Measurements from ENCODE around the gene PADI1.
A peak's percentile ranks its signal among the peaks of the same experiment; 100 is the strongest.

Gene PADI1

DNA sequence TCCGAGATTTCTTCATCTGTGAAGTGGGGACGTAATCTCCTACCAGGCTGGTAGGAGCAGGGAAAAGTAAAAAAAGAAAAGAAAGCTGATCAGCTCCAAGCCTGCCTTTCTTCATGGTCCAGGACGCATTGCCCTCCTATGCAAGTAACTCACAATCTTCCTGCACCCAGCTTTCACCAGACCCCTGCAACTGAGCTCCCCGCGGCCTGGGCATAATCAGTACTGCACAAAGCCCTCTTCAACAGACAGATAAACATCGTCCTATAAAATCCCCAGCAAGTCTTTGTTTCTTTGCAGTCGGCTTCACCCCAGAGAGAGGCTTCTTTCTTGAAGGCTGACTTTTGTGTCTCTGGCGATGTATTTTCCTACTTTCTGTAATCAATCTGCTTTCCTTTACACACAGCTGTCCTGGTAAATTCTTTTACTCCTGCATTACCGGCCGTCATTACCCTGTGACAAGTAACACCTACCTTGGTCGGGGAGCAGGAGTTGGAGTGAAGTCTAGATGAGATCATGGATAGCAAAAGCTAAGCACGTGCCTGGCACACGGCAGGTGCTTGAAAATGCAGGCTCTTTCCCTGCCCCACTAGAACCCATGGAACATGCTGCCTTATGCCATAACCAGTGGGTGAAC is 8.3 kb downstream of the PADI1 start:
- no peak overlapping the region for H3K4me3 ChIP-seq (ENCODE audit: low read depth, low read length)
- no peak for DNase-seq (ENCODE audit: low read depth)

DNA sequence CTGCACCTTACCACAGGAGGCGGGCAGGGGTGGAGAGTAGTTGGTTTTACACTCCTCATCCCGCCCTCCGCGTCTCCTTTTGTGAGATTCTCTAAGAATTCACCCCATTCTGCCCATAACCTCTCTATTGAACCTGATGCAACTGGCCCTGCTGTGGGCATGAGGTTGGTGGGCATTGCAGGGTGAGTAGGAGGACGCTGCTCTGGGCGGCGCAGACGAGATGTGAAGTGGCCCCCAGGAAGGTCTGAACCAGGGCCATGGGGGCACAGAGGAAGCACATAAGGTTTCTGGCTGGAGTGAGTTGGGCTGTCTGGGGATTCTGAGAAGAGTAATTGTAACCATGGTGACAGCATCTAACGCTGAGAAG is 8.8 kb downstream of the PADI1 start:
- no peak overlapping the region for H3K4me3 ChIP-seq (ENCODE audit: low read depth, low read length)
- DNase-seq (ENCODE audit: low read depth): no peak

DNA sequence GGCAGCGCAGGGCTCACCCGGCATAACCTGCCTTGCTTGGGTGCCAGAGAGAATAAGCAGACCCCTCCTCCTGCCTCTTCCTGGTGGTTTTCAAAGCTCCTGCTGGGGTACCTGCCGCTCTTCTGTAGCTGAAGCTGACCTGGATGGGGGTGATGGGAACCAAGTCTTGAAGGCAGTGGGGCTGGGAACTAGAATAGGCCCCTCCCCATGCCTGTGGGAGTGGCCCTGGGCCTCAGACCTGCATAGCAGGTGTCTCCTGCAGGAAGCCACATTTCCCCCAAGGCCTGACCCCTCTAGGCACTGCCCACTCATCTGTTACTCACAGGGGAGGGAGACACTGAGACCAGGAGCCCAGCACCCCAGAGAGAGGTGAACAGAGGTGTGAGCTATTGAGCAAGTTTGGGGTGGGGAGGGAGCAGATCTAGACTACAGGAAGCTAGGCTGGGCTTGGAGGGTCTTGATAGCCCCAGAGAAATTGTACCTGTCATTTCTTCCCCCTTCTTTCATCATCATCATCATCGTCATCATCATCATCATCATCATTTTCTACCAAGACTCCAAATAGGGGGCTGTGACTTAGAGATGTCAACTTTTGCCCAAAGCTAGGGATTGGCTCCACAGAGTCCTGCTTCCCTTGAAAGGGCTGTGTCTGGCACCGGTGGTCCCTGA is 10.1 kb downstream of the PADI1 start:
- no peak for DNase-seq (ENCODE audit: low read depth)

DNA sequence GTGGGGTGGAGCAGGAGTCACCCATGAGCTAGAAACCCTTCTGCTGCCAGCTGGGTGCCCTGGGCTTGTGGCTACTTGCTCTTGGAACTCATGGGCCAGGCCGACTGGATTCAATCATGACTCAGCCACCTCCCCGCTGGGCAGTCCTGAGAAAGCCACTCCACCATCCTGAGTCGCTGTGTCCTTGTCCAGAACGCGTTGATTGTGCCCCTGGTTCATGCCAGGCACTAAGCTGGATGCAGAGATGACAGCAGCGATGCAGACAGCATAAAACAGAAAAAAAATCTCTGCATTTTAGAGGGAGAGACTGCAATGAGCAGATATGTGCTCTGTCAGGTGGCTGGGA is 10.6 kb downstream of the PADI1 start:
- H3K4me3 ChIP-seq (ENCODE audit: low read depth, low read length): no peak overlapping the region
- no peak for DNase-seq (ENCODE audit: low read depth)

More for the DNA sequence above, 10.1 kb downstream of the PADI1 start:
- H3K4me3 ChIP-seq (ENCODE audit: low read depth, low read length): no peak overlapping the region

DNA sequence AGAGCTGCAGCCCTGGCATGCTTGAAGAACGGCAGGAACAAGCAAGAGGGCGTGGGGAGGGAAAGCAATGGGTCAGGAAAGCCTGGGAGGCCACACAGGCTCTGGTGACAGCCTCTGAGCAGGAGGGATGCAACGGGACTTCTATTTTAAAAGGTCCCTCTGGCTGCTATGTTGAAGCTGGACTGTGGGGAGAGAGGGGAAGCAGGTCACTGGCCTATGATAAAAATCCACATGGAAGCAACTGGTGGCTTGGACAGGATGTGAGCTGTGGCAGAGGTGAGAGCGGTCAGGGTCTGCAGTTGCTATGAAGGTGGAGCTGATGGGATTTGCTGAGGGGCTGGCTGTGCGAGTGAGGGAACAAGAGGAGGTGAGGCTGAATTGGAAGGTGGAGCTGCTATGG is 11.2 kb downstream of the PADI1 start:
- no peak for DNase-seq (ENCODE audit: low read depth)
- H3K4me3 ChIP-seq (ENCODE audit: low read depth, low read length): no peak overlapping the region

DNA sequence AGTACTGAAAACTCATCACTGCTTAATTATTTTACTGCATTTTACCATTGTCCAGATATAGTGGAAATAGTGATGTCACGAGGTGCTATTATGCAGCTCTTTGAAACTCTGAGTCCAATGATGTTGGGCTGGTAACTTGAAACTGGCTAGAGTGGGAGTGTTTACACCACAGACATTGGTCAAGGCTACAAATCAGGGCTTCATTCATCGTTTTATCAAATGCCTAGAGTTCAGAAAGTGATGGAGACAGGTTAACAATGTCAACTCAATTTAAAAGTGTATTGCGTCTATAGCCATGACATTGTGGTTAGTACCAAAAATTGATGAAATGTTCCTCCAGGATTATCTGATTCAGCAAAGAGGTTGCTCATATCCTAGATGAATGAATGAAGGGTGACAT is 12.7 kb downstream of the PADI1 start:
- DNase-seq (ENCODE audit: low read depth): no peak
- no peak overlapping the region for H3K4me3 ChIP-seq (ENCODE audit: low read depth, low read length)

DNA sequence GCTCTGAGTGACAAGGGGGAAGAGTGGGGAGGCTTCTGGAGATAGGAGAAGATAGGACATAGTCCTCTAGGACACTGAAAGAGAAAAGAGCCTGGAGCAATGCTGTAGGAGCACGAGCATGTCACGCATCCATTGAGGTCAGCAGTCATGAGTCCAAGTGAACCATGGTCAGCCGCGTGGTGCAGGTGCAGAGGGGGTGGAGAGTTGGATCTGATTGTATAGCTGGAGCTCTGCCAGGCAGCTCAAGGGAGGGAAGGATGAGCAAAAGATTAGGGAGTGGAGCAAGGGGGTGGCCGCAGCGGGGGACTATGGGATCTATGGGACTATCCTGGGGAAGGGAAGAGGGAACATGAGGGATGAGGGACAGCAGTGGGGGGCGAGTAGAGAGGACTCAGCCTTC is 14.0 kb downstream of the PADI1 start:
- no peak for DNase-seq (ENCODE audit: low read depth)

DNA sequence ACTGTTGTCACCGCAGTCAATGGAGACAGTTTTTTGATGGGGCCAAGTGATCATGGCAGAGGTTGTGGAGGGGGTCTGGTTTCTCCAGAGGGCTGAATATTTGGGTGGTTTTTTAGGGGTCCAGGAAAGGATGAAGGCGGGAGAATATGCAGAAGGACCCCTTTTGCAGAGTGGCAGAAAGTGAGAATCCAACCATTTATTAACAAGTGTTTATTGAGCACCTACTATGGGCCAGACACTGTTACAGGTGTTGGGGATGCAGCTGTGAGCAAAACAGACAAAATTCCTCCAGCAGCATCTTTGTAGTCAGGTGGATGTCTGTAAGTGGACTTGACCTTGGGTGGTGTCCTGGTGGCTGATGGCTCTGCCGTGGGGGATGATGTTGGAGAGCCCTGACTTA is 15.4 kb downstream of the PADI1 start:
- H3K4me3 ChIP-seq (ENCODE audit: low read depth, low read length): no peak overlapping the region
- no peak for DNase-seq (ENCODE audit: low read depth)

More for the DNA sequence above, 14.0 kb downstream of the PADI1 start:
- no peak overlapping the region for H3K4me3 ChIP-seq (ENCODE audit: low read depth, low read length)

DNA sequence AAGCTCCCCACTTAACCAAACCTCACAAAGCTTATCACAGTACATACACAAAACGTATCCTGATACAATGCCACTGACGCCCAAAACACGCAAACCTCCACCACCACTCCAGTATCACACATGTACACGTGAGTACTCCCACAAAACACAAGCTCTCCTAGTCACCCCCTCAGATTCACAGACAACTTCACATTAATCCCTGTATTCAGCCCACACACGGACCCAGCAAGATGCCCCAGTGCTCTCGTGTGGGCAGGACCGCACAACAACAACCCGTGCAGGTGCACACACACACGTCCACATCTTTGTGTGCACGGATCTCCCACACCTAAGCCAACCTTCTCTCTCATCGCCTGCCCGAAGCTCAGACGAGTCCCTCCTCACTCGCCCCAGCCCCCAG is 17.6 kb downstream of the PADI1 start:
- no peak for DNase-seq (ENCODE audit: low read depth)
- H3K4me3 ChIP-seq (ENCODE audit: low read depth, low read length): no peak overlapping the region

DNA sequence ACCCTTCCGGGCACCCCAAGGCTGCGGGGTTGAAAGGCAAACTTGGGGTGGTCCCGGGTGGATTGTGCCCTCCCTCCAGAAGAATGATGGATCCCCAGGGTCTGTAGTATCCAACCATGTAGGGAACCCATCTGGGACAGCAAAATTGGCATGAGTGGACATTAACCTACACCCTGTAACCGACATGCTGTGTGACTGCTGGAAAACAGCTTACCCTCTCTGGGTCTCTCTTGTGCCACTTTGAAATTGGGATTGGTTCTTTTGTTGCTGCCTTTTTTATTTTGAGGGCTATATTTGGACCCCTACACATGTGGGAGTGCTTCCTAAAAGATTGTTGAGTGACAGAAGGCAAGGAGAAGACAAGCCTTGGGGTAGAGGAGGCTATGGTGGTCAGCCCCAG is 19.5 kb downstream of the PADI1 start:
- DNase-seq (ENCODE audit: low read depth): no peak
- H3K4me3 ChIP-seq (ENCODE audit: low read depth, low read length): no peak overlapping the region

DNA sequence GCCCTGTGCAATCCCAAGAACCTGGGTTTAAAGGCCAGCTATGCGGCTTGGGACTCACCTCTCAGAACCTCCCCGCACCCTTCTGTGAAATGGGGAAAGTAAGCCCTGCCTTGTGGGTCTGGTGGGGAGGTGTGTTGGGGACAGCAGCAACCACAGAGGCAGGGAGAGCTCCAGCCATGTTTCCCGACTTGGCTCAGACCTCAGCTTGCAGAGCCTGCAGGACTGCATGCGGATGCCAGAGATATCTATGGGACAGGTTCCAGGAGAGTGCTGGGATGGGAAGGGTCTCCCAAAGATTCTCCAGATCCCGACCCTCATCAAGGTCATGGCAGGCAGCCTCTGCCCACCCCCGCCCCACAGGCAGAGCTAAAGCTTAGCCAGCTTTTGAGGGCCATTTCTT is 20.2 kb downstream of the PADI1 start:
- no peak for DNase-seq (ENCODE audit: low read depth)
- H3K4me3 ChIP-seq (ENCODE audit: low read depth, low read length): no peak overlapping the region

DNA sequence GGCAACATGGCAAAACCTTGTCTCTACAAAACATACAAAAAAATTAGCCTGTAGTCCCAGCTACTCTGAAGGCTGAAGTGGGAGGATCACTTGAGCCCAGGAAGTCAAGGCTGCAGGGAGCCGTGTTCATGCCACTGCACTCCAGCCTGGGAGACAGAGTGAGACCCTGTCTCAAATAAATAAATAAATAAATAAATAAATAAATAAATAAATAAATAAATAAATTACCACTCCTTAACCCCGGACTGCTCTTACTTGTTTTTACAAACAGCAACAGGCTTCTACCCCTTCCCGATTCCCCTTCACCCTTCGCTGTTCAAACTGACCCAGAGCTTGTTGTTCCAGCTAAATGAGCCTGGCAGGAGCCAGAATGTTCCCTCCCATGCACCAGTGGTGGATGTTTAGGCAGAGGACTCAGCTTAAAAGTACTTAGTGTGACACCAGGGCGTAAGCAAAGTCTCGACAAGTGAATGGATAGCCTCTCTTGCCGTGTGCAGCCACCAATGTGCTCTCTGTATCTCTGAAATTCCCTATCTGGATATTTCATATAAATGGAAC is 22.5 kb downstream of the PADI1 start:
- DNase-seq (ENCODE audit: low read depth): no peak
- no peak overlapping the region for H3K4me3 ChIP-seq (ENCODE audit: low read depth, low read length)

DNA sequence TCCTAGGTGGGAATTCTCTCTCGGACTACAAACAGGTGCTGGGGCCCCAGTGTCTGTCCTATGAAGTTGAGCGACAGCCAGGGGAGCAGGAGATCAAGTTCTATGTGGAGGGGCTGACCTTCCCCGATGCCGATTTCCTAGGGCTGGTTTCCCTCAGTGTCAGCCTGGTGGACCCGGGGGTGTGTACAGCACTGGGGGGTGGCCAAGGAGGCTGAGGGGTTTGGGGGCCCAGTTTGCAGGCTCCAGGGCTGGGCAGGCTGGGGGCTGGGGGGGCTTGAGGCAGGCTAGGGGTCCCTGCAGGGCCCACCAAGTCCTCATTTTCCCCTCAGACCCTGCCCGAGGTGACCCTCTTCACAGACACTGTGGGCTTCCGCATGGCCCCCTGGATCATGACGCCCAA is 23.7 kb downstream of the PADI1 start:
- no peak for DNase-seq (ENCODE audit: low read depth)
- no peak overlapping the region for H3K4me3 ChIP-seq (ENCODE audit: low read depth, low read length)

DNA sequence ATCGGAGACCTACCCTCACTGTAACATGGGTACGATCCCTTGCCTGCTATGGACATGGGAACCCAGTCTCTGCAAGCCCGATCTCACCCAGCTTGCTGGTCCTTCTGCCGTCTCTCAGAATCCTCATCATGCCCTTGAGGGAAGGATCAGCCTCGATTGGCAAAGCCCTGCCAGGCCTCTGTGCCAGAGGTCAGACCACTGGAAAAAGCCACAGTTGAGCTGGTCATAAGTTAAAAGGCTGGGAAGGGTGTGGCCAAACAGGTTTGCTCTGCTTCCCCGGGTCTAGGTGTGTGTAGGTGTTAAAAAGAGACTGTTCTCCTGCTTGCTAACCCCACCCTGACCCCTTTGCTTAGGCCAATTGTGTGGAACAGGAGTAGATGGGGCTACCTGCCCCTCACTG is 24.5 kb downstream of the PADI1 start:
- H3K4me3 ChIP-seq (ENCODE audit: low read depth, low read length): no peak overlapping the region
- DNase-seq (ENCODE audit: low read depth): no peak

DNA sequence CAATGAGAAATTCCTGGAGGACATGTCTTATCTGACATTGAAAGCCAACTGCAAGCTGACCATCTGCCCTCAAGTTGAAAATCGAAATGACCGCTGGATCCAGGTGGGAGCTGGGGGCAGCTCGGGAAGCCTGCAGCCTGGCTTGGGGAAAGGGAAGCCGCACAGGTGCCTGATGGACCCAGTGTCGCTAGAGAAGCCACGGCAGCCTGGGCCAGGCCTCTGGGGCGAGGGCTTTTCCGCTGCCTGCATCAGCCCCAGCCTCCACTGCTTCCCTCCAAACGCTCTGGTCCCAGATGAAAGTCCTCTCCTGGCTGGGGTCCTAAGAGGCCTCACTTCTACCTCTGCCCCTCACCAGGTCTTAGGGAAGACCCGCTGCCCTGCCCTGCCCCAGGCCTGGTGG is 25.2 kb downstream of the PADI1 start:
- no peak overlapping the region for H3K4me3 ChIP-seq (ENCODE audit: low read depth, low read length)
- DNase-seq (ENCODE audit: low read depth): no peak

DNA sequence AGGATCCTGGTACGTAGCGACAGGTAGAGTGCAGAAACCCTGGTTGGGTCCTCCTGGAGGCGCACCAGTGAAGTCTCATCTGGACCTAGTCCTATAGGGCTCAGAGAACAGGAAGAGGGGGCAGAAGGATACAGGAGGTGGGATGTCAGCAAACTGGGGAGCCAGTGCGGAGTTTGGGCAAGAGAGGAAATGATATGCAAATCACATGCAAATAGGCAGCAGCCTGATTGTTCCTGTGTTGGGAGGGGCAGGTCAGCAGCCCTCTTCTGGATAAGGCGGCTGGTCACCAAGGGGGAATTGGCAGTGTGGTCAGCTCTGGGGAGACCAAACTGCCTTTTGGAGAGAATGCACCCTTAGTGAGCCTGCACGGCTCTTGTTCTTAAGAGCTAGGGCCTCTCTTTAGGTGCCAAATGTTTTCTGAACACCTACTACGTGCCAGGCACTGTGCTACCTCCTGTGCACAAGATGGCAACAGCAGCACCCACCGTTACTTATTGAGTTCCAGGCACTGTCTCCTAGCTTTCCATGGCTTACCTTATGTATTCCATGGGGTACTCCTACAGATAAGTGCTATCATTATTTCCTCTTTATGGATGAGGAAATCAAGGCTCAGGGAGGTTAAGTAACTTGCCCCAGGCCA is 25.9 kb downstream of the PADI1 start:
- no peak for DNase-seq (ENCODE audit: low read depth)
- H3K4me3 ChIP-seq (ENCODE audit: low read depth, low read length): no peak overlapping the region

DNA sequence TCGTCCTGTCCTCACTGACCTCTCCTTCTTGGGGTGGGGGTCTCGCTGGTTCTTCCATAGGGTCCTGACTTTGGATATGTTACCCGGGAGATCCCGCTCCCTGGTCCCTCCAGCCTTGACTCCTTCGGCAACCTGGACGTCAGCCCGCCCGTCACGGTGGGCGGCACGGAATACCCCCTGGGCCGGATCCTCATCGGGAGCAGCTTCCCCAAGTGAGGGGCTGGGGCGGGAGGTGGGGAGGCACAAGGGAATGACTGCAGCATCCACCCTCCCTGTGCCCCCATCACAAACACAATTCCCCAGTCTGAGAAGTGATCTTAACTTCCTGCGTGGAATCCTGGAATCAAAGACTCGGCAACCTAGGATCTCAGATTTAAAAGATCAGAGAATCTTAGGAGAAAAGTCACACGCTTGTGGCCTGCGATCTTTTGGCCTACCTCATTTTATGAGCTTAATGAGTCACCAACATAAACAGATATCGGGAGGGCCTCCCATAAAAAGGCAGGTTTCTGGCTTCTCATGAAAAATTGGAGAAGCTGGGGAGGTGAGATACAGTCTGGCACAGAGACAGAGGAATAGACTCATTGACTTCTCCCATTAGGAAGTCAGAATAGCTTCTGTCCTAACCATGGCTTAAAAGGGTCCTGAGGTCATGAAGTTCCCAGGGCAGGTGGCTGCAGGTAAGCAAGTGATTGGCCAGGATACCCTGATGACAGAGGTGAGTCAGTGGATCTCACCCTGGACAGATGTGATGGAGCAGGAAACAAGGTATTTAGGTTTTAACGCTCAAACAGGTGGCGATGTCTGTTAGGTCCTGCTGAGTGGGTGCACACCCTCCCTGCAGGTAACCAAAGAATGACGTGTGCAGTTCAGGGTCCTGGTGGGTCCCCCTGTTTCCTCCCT is 28.1 kb downstream of the PADI1 start:
- peak; percentile 69 for DNase-seq (ENCODE audit: low read depth)
- no peak overlapping the region for H3K4me3 ChIP-seq (ENCODE audit: low read depth, low read length)

DNA sequence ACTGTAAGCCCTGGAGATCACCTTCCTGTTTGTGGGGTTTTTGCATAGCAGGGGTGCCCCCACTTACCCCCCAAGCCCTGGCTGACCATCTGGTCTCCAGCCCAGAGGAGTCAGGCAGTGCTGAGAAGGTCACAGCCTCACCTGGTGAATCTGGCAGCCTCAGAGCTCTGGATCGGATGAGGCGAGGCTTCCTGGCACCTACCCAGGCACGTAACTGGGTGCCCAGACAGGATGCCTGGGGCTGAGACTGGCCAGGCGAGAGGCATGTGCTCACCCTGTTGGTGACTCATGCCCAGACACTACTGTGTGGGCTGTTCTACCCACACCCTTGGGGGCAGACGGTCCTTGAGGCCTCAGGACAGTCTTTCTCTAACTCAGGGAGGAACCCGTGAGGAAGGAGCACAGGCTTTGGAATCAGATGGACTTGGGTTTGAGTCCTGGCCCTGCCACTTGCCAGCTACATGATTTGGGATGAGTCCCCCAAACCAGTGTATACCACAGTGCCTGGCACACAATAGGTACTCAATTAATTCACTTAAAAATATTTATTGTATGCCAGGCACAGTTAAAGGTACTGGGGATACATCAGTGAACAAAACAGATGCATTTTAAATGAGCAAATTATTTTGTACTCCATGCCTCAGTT is 28.9 kb downstream of the PADI1 start:
- no peak overlapping the region for H3K4me3 ChIP-seq (ENCODE audit: low read depth, low read length)

DNA sequence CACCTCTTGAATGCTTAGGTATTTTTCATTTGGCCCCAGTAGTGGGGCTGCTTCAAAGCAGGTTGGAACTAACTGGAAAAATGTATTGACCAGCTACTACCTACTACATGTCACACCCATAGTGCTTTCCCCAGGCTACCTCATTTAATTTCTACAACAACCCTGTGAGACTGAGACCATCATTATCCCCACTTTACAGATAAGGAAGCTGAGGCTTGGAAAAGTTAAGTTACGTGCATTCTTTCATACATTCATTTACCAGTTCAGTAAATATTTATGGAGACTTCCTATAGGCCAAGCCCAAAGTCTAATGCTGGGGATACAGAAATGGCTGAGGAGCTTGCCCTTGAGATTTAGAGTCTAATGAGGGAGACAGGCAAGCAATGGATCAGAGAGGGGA is 29.5 kb downstream of the PADI1 start:
- no peak overlapping the region for H3K4me3 ChIP-seq (ENCODE audit: low read depth, low read length)
- no peak for DNase-seq (ENCODE audit: low read depth)

More for the DNA sequence above, 28.9 kb downstream of the PADI1 start:
- peak; percentile 81 for DNase-seq (ENCODE audit: low read depth)
